HG03108 (cell line): Measurements from ENCODE around the gene ARPC1B.
A peak's percentile ranks its signal among the peaks of the same experiment; 100 is the strongest.
"Not testable (repeated sequence)": the region's sequence is repeated elsewhere in the genome, so short reads cannot be mapped to it uniquely, and the experiment has no call there.

Experiments
- ATAC-seq: cut with Tn5 transposase; IDR thresholded peaks from one replicate; pipeline ENCODE4 v1.9.1; 2021; ENCODE audit warnings: moderate library complexity; ENCODE audit not compliant: unreplicated experiment

ARPC1B gene

DNA sequence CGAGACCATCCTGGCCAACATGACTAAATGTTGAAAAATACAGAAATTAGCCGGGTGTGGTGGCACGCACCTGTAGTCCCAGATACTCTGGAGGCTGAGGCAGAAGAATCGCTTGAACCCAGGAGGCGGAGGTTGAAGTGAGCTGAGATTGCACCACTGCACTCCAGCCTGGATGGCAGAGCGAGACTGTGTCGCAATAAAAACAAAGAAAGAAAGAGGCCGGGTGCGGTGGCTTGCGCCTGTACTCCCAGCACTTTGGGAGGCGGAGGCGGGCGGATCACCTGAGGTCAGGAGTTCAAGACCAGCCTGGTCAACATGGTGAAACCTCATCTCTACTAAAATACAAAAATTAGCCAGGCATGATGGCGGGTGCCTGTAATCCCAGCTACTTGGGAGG, 12.7 kb downstream of the ARPC1B start:
- not testable (repeated sequence) for ATAC-seq

DNA sequence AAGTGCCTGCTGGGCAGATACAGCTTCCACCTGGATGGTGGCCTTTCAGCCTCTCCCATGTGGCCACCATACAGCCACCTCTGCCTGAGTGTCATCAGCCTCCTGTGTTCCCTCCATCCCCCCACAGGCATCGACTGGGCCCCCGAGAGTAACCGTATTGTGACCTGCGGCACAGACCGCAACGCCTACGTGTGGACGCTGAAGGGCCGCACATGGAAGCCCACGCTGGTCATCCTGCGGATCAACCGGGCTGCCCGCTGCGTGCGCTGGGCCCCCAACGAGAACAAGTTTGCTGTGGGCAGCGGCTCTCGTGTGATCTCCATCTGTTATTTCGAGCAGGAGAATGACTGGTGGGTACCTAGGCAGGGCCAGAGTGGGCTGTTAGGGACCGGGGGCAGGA, 13.4 kb downstream of the ARPC1B start:
- no peak for ATAC-seq

GRCh38 chr7:99389772-99390171, 15.2 kb downstream of the ARPC1B start:
- no peak for ATAC-seq

- no peak for ATAC-seq
Observed at GRCh38 chr7:99390941-99391602, 16.5 kb downstream of the ARPC1B start.

GRCh38 chr7:99392046-99392445, 17.5 kb downstream of the ARPC1B start:
- ATAC-seq: no peak

GRCh38 chr7:99392659-99393354, 18.3 kb downstream of the ARPC1B start:
- ATAC-seq: no peak

- no peak for ATAC-seq
Observed at GRCh38 chr7:99393355-99394187, 19.0 kb downstream of the ARPC1B start.

DNA sequence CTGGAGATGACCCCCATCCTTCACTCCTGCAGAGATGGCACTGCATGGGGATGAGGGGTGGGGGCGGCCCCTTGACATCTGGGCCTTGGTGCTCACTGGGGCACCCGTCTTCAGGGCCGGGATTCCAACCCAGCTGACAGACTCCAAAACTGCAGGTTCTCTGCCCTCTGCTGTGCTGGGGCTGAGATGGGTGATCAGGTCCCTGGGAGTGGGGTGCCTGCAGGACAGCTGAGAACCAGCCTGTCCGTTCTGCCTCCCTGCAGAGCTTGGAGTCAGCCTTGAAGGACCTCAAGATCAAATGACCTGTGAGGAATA, 19.6 kb downstream of the ARPC1B start:
- no peak for ATAC-seq

GRCh38 chr7:99395616-99396327, 21.2 kb downstream of the ARPC1B start:
- no peak for ATAC-seq

GRCh38 chr7:99396418-99397296, 22.1 kb downstream of the ARPC1B start:
- ATAC-seq: no peak

DNA sequence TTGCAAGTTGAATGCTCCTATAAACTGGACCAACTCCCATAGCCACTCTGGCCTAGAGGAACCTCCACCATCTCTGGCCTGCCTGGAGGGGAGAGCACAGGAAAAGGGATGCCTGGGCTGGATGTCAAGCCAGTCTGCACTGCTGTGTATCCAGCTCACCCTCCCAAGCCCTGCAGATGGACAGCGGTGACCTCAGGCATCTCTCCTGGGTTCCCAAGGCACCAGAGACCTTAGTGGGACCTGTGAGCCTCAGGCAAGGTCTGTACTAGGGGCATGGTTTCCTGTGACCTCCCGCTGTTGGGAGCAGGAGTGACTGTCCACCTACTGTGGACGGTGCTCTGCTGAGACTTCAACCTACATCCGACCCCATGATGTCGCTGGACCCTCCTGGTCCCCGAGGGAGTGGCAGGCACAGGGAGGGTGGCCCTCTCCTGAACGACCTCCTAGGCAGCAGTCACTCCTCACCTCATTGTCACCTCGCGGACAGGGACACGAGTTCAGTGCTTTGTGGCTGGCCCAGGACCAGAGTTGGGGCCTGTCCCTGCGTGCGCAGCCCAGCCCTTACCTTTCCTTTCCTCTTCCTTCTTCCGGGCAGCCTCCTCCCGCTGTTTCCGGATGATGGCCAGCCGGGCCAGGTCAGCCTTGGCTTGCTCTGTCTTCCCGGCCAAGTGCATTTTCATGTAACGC, 22.9 kb downstream of the ARPC1B start:
- ATAC-seq: no peak

DNA sequence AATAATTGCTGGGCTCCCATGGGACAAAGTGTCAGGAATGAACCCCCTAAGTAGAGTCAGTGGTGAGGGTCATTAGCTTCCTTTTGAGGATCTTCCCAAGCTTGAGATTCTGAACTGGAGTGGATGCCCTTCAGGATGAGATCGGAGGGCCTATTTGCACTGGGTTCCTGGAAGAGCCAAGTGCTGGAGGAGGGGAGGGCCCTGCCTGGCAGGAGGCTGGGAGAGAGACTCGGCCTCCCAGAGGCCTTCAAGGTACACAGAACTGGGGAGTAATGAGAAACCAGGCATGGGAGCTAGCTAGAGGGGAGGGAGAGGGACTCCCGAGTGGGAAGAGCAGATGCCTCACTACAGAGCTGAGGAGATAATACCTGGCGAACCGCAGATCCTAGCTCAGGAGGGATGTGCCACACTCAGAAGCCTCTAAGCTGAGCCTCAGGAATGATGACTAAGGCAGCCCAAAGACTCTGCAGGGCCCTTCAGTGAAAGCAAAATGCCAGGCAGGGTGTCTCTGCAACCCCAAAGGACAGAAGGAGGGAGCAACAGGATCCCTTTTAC, 24.4 kb downstream of the ARPC1B start:
- ATAC-seq: no peak

GRCh38 chr7:99399597-99399996, 25.1 kb downstream of the ARPC1B start:
- no peak for ATAC-seq

DNA sequence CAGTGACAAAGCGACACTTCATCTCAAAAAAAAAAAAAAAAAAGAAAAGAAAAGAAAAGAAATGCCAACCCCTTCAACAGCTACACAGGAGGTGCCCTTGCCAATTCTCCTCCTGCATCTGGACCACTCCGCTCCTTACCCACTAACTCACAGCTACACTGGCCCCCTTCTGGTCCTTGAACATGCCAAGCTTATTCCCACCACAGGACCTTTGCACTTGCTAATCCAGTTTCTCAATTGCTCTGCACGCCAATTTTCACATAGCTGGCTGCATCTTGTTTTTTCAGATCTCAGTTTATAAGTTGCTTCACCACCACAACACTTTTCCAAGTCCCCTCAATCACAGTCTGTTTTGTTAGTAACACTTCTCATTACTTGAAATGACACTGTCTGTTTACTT, 28.3 kb downstream of the ARPC1B start:
- ATAC-seq: no peak

- no peak for ATAC-seq
Observed at GRCh38 chr7:99403764-99404163, 29.2 kb downstream of the ARPC1B start.

GRCh38 chr7:99404235-99404976, 29.9 kb downstream of the ARPC1B start:
- no peak for ATAC-seq

GRCh38 chr7:99404977-99405320, 30.4 kb downstream of the ARPC1B start:
- no peak for ATAC-seq

DNA sequence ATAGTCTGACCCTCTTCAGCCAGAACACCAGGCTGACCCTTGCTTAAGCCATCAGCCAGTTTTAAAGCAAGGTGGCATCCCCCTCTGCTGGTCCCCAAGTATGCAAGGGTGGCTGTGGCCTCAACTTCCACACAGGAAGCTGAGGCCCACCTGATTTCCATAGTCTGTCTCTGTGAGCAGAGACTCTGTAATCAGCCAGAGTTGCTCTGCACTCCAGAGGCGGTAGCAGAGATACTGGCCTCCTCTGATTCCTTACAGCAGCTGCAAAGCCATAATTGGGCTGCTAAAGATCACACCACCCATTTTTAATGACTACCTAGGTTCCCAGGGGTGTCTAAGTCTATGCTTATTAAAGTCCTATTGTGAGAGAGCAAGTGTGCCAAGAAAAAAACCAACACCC, 32.0 kb downstream of the ARPC1B start:
- no peak for ATAC-seq

DNA sequence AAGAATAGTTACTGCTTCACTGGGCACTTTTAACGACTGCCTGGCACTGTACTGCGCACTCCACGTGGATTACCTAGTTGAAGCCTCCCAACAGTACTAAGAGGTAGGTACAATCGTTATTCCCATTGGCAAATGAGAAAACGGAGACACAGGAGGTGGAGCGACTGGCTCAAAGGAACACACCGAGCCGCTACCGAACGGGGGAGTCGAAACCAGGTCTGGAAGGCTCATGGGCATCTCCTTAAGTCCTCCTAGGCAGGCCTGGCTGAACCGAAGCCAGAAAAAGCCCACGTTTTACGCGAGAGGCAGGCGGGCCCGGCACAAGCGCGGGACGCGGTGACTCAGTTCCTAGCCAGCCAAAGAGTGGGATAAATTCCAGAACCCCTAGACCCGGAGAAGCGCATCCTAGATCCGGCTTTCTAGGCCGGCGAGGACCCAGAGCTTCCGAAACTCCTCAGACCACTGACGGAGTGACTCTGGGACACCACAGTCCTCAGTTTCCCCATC, 33.4 kb downstream of the ARPC1B start:
- peak; percentile 1 for ATAC-seq
